ENCODE measurements around the gene CUX1.
"Not testable (repeated sequence)": the region's sequence is repeated elsewhere in the genome, so short reads cannot be mapped to it uniquely, and the experiment has no call there.

Gene CUX1

GRCh38 chr7:101817471-101818286, at the start of gene CUX1:
Gene CUX1 (plus strand): TSS chr7:101817626. CDS start chr7:101817640, 14 bp downstream.
- DNase-seq (ENCODE audit: insufficient read length, low spot score) = no peak
- FAIRE-seq = no peak

GRCh38 chr7:101768280-101768679, 49.1 kb upstream of the CUX1 start:
- DNase-seq (ENCODE audit: insufficient read length, low spot score) = no peak
- no peak for FAIRE-seq

- FAIRE-seq = no peak
Measured at GRCh38 chr7:101770466-101770865, 47.0 kb upstream of the CUX1 start.

GRCh38 chr7:101772508-101773211, 44.8 kb upstream of the CUX1 start:
- no peak for DNase-seq (ENCODE audit: insufficient read length, low spot score)
- FAIRE-seq = no peak

More at GRCh38 chr7:101770466-101770865, 47.0 kb upstream of the CUX1 start:
- no peak for DNase-seq (ENCODE audit: insufficient read length, low spot score)

- FAIRE-seq (no peak), DNase-seq (ENCODE audit: insufficient read length, low spot score) (no peak)
Measured at GRCh38 chr7:101775181-101775580, 42.2 kb upstream of the CUX1 start.

GRCh38 chr7:101778026-101778580, 39.3 kb upstream of the CUX1 start:
- DNase-seq (ENCODE audit: insufficient read length, low spot score) = no peak
- no peak for FAIRE-seq

- FAIRE-seq (no peak), DNase-seq (ENCODE audit: insufficient read length, low spot score) (no peak)
Measured at GRCh38 chr7:101779267-101779666, 38.2 kb upstream of the CUX1 start.

GRCh38 chr7:101780281-101780680, 37.1 kb upstream of the CUX1 start:
- FAIRE-seq (no peak), DNase-seq (ENCODE audit: insufficient read length, low spot score) (no peak)

GRCh38 chr7:101781439-101781838, 36.0 kb upstream of the CUX1 start:
- DNase-seq (ENCODE audit: insufficient read length, low spot score) = no peak
- FAIRE-seq = no peak

- FAIRE-seq (no peak), DNase-seq (ENCODE audit: insufficient read length, low spot score) (no peak)
Measured at GRCh38 chr7:101782476-101782875, 35.0 kb upstream of the CUX1 start.

GRCh38 chr7:101782896-101783295, 34.5 kb upstream of the CUX1 start:
- DNase-seq (ENCODE audit: insufficient read length, low spot score) = no peak
- FAIRE-seq = no peak

- no peak for FAIRE-seq
- no peak for DNase-seq (ENCODE audit: insufficient read length, low spot score)
Measured at GRCh38 chr7:101783381-101784181, 33.8 kb upstream of the CUX1 start.

GRCh38 chr7:101784292-101785127, 32.9 kb upstream of the CUX1 start:
- no peak for DNase-seq (ENCODE audit: insufficient read length, low spot score)
- FAIRE-seq = no peak

GRCh38 chr7:101787864-101788263, 29.6 kb upstream of the CUX1 start:
- no peak for FAIRE-seq
- no peak for DNase-seq (ENCODE audit: insufficient read length, low spot score)

GRCh38 chr7:101788517-101788916, 28.9 kb upstream of the CUX1 start:
- DNase-seq (ENCODE audit: insufficient read length, low spot score) = no peak
- FAIRE-seq = no peak

- FAIRE-seq = no peak
Measured at GRCh38 chr7:101790566-101791293, 26.7 kb upstream of the CUX1 start.

GRCh38 chr7:101792051-101792681, 25.3 kb upstream of the CUX1 start:
- DNase-seq (ENCODE audit: insufficient read length, low spot score) (peak; percentile 53), FAIRE-seq (no peak)

More at GRCh38 chr7:101790566-101791293, 26.7 kb upstream of the CUX1 start:
- no peak for DNase-seq (ENCODE audit: insufficient read length, low spot score)

GRCh38 chr7:101792682-101793071, 24.7 kb upstream of the CUX1 start:
- not testable (repeated sequence) for FAIRE-seq

GRCh38 chr7:101795461-101795860, 22.0 kb upstream of the CUX1 start:
- DNase-seq (ENCODE audit: insufficient read length, low spot score) (no peak), FAIRE-seq (no peak)

More at GRCh38 chr7:101792682-101793071, 24.7 kb upstream of the CUX1 start:
- not testable (repeated sequence) for DNase-seq (ENCODE audit: insufficient read length, low spot score)
